ENCODE results near the gene NTN1.
"Not testable (repeated sequence)": the region's sequence is repeated elsewhere in the genome, so short reads cannot be mapped to it uniquely, and the experiment has no call there.

NTN1 gene

GRCh38 chr17:9256751-9257629, 235.7 kb downstream of the NTN1 start:
- no peak for DNase-seq

GRCh38 chr17:9257630-9257965, 236.3 kb downstream of the NTN1 start:
- not testable (repeated sequence) for DNase-seq

- DNase-seq: no peak
Measured at GRCh38 chr17:9258115-9259015, 237.1 kb downstream of the NTN1 start.

- no peak for DNase-seq
Measured at GRCh38 chr17:9259419-9259818, 238.1 kb downstream of the NTN1 start.

GRCh38 chr17:9261081-9262012, 240.0 kb downstream of the NTN1 start:
- DNase-seq: no peak

DNA sequence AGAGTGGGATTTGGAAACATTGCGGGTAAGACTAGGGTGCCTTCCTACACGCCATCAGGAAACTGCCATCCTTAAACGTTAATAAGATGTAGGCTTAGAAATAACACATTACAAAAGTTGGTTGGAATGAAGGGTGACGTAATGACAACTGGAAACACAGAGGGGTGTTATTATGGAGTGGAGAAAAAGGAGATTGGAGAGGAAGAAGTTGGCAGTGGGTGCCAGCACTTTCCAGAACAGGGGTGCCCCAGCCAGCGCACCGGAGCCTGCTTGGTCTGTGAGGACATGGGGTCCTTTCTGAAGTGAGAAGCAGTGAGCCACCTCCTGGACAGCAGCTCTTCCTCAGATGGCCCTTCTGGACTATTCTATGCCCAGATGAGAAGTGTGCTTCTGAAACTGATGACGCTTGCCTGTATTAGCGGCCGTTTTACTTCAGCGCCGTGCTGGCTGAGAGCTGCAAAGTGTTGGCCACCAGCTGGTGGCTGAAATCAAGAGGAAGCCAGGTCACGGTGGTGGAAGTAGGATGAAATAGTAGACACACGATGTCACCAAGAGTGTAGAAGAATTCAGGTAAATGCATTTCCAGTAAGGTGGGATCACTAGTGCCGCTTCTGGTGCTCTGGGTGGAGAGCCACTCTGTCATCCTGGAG, 244.8 kb downstream of the NTN1 start:
- DNase-seq: no peak

- DNase-seq: no peak
Measured at GRCh38 chr17:9266697-9267117, 245.4 kb downstream of the NTN1 start.

DNA sequence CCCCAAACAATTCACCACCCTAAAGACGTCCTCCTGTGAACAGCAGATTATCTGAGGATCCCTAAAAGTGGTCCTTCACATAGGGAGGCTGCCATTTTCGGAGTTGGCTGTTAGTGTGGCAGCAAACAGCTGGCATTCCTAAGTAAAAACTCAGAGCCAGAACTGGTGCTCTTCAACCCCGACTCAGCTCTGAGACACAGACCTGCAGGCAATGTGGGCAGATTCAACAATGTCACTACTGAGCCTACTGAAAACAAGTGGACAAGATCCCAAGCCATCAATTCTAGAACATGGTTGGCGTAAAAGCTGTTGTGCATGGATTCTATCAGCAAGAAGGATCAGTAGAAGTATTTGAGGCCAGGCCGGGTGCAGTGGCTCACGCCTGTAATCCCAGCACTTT, 247.2 kb downstream of the NTN1 start:
- DNase-seq: no peak

GRCh38 chr17:9269350-9270035, 248.2 kb downstream of the NTN1 start:
- DNase-seq: no peak

- DNase-seq: no peak
Measured at GRCh38 chr17:9270921-9271320, 249.6 kb downstream of the NTN1 start.

DNA sequence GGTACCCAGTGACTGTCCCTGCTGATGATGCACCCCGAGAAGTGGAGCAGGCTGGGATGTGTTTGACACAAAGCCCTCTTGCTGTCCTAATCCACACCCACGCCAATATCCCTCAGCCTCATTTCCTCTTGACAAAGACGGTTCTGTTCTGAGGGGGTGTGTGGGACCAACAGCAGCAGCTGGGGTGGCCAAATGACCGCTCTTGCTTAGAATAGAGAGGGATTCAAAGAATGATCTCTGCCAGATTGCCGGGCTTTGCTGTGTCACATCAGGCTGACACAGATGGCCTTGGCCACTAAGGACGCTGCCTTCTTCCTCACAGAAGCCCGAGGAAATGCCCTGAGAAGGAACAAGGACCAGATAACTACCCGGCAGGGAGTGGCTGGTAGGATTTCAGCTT, 250.7 kb downstream of the NTN1 start:
- no peak for DNase-seq

DNA sequence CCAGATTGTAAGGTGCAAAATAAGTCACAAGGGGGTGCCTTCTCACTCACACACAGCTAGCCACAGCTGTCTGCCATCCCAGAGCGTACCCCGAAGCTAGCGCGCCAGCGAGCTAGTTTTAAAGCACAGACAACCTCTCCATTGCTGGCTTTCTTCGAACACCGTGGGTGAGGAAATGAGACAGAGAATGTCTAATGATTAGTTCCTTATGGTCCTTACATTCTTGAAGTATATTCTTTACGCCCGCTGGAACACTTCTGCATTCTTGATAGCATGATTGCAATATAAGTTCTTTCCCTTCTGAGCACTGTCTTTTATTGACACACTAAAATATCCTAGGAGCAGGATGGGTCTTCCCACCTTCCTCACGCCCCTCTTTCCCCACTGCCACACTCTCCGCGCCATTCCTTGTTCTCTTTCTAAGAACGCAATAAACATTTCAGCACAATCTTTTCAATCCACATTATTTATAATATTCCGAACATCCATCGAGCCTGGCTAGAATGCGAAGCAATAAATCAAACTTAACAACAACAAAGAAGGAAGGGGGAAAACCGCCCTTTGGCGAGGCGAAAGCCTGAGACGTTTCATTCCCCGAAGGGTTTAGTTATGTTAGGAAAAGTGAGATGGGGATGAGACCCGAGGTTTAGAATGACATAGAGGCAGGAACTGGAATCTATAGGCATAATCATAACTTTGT, 251.3 kb downstream of the NTN1 start:
- no peak for DNase-seq

DNA sequence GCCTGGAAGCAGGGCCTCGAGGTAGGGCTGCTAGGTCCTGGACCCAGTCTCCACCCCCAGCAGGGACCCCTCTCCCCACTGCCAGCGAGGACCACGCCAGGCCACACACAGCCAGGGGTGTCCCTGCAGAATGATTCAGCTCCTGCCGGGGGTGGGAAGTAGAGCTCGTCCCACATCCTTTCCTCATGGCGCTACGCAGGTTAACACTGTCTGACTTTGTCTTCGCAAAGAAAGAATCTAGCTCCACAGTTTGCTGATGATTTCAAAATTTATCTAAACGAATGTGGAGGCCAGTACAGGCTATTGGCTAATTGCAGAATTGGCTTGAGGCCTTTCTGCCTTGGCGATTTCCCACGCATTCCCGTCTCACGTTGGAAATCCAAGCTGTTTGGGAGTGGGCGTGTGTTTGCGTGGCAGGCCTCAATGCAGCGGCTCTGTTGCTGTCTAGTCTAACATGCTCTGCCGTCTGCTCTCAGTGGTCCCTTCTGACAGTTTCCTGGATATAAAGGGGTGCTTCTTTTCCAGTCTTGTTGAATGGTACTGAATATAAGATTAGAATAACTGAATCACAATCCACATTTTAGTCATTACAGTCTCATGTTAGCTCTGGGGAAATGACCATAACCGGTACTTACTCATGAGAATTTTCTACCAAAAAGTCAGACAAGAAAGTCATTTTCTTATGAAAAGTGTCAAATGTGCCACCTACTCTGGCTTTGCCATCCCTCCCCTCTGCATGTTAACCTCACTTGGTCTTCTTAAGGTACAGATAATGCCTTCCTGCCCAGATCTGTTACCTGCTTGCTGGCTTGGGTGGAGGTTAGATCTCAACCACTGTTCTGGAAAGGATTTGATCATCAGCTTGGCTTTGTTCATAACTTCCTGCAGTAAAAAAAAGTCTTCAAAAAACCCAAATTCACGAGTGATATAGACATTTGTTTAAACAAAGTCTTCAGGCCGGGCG, 252.4 kb downstream of the NTN1 start:
- DNase-seq: no peak

DNA sequence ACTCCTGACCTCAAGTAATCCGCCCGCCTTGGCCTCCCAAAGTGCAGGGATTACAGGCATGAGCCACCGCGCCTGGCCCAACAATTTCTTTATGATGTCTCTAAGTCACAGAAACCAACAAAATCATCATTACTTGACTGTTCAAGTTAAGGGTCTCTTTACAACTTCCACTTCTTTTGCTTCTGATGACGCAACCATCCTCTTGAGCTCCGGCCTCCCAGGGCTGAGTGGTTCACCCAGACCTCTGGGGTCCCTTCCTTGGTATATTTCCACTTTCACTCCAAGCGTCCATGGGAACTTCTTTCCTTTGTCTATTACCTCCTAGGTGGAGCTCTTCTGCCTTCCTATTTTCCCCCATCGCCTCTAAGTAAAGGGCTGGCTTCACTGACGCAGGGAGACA, 253.7 kb downstream of the NTN1 start:
- no peak for DNase-seq

- DNase-seq: no peak
Measured at GRCh38 chr17:9279893-9280292, 258.6 kb downstream of the NTN1 start.

DNA sequence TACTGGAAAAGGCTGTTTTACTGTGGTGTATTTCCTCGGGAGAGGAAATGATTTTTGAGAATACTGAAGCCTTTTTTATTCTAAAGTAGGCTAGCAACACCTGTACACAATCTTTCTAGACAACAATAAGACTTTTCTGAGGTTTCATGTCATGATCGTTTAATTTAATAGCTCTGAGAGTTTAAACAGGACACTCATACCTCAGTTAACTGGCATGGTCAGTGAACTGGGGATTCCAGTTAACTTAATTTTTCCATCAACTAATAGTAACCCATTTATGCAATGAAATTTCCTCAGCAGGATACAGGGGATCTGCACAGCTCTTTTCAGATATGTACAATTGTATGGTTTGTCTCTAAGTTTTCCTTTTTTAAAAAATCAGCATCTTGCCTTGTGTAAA, 262.6 kb downstream of the NTN1 start:
- no peak for DNase-seq

DNA sequence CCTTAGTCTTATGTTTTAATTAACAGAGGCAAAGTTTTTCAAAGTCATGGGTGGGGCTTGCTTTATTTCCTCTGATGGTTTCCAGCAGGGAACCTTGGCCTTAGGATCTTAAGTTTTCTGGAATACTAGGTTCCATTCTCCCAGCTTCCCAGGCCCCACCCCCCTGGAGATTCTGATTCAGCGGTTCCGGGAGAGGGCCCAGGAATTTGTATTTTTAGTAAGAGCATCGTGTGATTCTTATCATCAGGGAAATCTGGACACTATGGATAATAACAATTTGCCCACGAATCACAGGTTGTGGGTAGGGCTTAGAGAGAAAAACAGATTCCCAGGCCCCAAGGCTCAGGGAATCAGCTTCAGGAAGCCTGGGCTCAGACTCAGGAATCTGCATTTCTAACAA, 263.6 kb downstream of the NTN1 start:
- DNase-seq: no peak

GRCh38 chr17:9285602-9286427, 264.5 kb downstream of the NTN1 start:
- DNase-seq: no peak

DNA sequence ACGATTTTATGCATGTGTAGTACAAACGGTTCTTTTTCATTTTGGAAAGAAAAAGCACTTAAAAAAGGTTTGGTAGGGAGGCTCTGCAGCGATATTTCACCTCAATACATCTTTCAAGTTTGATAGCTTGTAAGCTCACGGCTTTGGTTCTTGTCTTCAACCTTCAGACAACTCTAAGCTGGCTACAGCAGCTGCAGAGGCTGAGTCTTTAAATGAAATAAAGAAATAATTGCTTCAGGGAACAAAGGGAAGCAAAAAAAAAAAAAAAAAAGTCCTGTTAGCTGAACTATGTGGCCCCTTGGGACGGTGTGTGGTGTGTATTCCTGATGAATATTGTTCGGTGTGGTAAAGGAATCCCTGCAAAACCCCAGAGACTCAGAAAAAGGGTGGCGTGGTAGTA, 265.1 kb downstream of the NTN1 start:
- DNase-seq: no peak
